ENCODE results near the gene RNPEP.
"Not testable (repeated sequence)": the region's sequence is repeated elsewhere in the genome, so short reads cannot be mapped to it uniquely, and the experiment has no call there.

RNPEP gene

DNA sequence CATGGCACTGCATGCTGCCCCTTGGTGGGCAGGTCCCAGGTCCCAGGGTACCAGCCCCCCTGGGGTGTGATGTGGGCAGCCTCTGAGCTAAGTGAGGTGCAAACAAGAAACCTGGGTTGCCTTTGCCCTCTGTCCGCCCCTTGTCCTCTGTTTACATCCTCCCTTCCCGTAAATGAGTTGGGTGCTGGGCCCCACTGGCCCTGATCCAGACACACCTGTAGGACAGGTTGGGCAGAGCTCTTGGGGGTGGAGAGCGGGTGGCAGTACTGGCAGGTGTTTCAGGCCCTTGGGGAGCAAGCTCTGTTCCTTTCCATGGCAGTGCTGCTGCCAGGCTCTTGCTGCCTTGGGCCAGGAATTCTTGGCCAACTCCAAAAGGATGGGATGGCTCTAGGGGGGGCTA is 63.8 kb downstream of the RNPEP start:
- no peak for DNase-seq
- H3K36me3 ChIP-seq = no peaks in the 10 kb centered on the region

DNA sequence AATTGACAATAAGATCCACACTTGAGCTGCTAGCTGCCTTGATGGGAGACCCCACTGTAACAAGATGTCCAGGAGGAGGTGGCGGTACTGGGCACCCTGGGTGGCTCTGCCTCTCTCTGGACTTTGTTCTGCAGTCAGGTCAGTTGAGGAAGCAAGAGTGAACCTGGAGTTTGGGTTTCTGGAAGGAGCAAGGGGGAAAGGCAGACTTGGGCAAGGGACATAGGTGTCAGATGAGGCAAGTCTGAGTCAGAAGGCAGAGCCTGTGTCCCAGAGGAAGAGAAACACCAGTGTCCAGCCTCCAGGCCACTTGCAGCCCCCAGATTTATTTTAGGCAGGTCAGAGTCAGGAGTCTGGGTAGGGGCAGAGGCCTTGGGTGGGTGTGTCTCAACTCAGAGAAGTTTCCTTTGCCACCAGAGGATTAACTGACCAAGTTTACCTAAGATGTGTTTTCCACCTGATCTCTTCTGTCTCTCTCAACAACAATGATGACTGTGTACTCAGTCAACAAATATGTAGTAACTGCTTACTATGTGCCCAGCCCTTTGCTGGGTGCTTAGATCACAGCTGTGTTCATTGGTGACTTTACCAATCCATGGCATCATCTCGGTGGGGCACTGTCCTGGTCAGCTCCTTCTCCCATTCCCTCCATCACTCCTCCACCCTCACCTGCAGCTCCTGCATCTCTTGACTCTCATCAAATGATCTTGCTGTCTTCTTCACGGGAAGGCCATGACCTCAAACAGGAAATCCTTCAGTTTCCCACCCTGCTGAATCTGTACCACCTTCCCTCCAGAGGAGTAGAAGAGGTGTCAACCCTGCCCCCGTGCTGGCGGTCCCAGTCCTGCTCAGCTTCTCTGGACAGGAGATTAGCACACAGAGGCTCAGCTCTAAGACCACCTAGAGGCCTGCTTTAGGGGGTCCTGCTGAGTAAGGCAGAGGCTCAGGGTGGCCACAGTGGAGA is 64.6 kb downstream of the RNPEP start:
- no peak for DNase-seq
- H3K4me3 ChIP-seq = no peak overlapping the region
- H3K27ac ChIP-seq = no peak overlapping the region
- intact Hi-C loops (cut with DNase I; ENCODE audit: low total_unique reads) = no loop called here
- TF ChIP-seq, protein P1, sequence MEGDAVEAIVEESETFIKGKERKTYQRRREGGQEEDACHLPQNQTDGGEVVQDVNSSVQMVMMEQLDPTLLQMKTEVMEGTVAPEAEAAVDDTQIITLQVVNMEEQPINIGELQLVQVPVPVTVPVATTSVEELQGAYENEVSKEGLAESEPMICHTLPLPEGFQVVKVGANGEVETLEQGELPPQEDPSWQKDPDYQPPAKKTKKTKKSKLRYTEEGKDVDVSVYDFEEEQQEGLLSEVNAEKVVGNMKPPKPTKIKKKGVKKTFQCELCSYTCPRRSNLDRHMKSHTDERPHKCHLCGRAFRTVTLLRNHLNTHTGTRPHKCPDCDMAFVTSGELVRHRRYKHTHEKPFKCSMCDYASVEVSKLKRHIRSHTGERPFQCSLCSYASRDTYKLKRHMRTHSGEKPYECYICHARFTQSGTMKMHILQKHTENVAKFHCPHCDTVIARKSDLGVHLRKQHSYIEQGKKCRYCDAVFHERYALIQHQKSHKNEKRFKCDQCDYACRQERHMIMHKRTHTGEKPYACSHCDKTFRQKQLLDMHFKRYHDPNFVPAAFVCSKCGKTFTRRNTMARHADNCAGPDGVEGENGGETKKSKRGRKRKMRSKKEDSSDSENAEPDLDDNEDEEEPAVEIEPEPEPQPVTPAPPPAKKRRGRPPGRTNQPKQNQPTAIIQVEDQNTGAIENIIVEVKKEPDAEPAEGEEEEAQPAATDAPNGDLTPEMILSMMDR (IDR thresholded peaks at IDR 0.05) = no peak
- no peaks in the 10 kb centered on the region for H3K4me1 ChIP-seq
- H3K27me3 ChIP-seq = peaks cover 0 to 5% of the 10 kb centered on the region in 2 donors
- no peaks in the 10 kb centered on the region for H3K9me3 ChIP-seq
- H3K36me3 ChIP-seq = no peaks in the 10 kb centered on the region

More for the DNA sequence above, 63.8 kb downstream of the RNPEP start:
- Histone ChIP-seq H3K9me3 (no peaks in the 10 kb centered on the region), H3K4me3 (no peak overlapping the region), H3K27me3 (peaks cover 0 to 5% of the 10 kb centered on the region in 2 donors), H3K27ac (no peak overlapping the region), H3K4me1 (no peaks in the 10 kb centered on the region)
- TF ChIP-seq, protein P1 (IDR thresholded peaks at IDR 0.05) = no peak
- intact Hi-C loops (cut with DNase I; ENCODE audit: low total_unique reads) = no loop called here

DNA sequence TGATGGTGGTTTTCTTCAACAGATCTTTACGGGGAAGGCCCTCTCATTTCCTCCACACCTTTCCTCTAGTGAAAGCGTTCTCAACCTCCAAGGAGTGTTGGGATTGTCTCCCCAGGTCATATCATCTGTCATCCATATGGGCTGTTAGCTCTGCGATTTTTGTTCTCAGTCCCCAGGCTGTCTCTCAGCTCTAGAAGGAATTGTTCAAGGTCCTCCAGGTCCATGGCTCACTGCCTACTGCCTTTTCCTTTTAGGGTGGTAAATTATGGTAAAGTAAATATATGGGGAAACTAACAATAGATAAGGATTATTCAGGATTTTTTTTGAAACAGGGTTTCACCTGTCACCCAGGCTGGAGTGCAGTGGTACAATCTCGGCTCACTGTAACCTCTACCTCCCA is 65.5 kb downstream of the RNPEP start:
- no peaks in the 10 kb centered on the region for H3K9me3 ChIP-seq
- H3K27me3 ChIP-seq = peaks cover 0 to 5% of the 10 kb centered on the region in 2 donors
- no peaks in the 10 kb centered on the region for H3K36me3 ChIP-seq
- intact Hi-C loops (cut with DNase I; ENCODE audit: low total_unique reads) = no loop called here
- DNase-seq = no peak
- no peak overlapping the region for H3K4me3 ChIP-seq
- TF ChIP-seq, protein P1 (IDR thresholded peaks at IDR 0.05) = no peak
- H3K4me1 ChIP-seq = no peaks in the 10 kb centered on the region
- no peak overlapping the region for H3K27ac ChIP-seq

DNA sequence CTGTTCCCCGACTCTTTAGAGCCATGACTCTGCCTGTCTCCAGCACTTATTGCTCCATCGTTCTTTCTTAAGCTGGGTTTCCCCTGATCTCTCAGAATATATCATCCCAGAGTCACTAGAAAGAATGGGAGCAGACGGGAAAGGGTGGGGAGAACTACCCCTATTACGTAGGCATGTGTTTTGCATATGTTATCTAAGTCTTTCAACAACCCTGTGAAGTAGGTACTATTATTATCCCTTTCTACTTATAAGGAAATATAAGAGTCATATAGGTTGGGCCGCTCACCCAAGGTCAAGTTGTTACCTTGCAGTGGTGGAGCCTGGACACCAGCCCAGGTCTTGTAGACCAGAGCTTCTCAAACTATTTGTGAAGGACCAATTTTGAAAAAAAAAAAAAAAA is 66.7 kb downstream of the RNPEP start:
- no peak overlapping the region for H3K27ac ChIP-seq
- TF ChIP-seq, protein P1 (IDR thresholded peaks at IDR 0.05) = no peak
- no peak for DNase-seq
- no peaks in the 10 kb centered on the region for H3K9me3 ChIP-seq
- intact Hi-C loops (cut with DNase I; ENCODE audit: low total_unique reads) = no loop called here
- H3K4me1 ChIP-seq = no peaks in the 10 kb centered on the region
- H3K27me3 ChIP-seq = peaks cover 0 to 5% of the 10 kb centered on the region in 2 donors
- no peaks in the 10 kb centered on the region for H3K36me3 ChIP-seq
- no peak overlapping the region for H3K4me3 ChIP-seq

DNA sequence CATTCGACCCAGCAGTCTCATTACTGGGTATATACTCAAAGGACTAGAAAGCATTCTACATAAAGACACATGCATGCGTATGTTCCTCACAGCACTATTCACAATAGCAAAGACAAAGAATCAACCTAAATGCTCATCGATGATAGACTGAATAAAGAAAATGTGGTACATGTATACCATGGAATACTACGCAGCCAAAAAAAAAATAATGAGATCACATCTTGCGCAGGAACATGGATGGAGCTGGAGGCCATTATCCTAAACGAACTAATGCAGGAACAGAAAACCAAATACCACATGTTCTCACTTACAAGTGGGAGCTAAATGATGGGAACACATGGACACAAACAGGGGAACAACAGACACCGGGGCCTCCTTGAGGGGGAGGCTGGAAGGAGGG is 71.6 kb downstream of the RNPEP start:
- TF ChIP-seq, protein P1 (IDR thresholded peaks at IDR 0.05) = no peak
- Histone ChIP-seq H3K36me3 (no peaks in the 10 kb centered on the region), H3K4me3 (no peak overlapping the region), H3K9me3 (no peaks in the 10 kb centered on the region), H3K4me1 (no peaks in the 10 kb centered on the region), H3K27me3 (no peaks in the 10 kb centered on the region), H3K27ac (no peak overlapping the region)
- no peak for DNase-seq
- intact Hi-C loops (cut with DNase I; ENCODE audit: low total_unique reads) = loop anchor here (10.0 kb wide), 1 partner anchor 51 kb away; no protein-coding TSS in a partner anchor

GRCh38 chr1:202054673-202055072 is 72.2 kb downstream of the RNPEP start:
- intact Hi-C loops (cut with DNase I; ENCODE audit: low total_unique reads) = loop anchor here (10.0 kb wide), 1 partner anchor 50 kb away; no protein-coding TSS in a partner anchor
- H3K27ac ChIP-seq, H3K4me1 ChIP-seq, H3K36me3 ChIP-seq, H3K9me3 ChIP-seq, H3K27me3 ChIP-seq, H3K4me3 ChIP-seq, DNase-seq: not testable (repeated sequence)

All from tibial artery (tissue), 4 donors.